ENCODE results near the gene MT1X. TPM values are rescaled to one million over a fixed set of nuclear protein-coding genes. Genes with fewer than 3 reads are reported as not detected.

The MT1X gene
- total and polyA plus RNA-seq, 4 donors = 213 to 3,979 (median 1,403) TPM

DNA sequence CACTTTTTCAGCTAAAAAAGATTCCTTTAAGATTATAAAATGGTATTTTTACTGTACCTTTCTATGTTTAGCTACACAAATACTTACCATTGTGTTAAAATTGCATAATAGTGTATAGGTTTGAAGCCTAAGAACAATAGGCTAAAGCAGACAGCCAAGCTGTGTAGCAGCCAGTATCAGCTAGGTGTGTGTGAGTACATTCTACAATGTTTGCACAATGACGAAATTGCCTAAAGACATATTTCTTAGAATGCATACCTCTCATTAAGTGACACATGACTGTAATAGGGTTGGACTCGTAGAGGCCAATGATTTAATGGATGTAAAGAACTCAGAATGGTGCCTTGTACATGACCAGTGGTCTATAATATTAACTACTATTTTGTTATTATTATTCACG is 32.5 kb upstream of the MT1X start:
- 79% methylated on average over 3 of the region's 3 CpGs for WGBS

DNA sequence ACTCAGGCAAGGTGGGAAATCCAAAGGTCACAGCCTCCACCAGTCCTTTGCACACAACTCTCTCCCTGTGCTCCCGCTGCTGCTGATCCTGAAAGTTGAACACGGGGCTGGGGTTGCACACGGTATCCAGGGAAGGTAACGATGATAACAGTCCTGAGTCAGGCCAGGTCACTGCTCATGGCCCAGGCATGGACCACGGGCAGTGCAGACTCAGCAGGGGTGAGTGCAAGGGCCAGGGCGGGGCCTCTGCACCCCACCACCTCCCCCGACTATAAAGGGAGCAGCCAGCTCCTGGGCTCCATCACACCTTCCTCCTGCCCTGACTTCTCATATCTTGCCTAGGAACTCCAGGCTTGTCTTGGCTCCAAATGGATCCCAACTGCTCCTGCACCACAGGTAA is 30.7 kb upstream of the MT1X start, which contains the start of gene MT1B:
Gene MT1B, plus strand, starts transcription at position 301 of the 400 bp plus-strand sequence. Its CDS starts 68 bp downstream, at position 369.
- DNase-seq (ENCODE audit: low spot score) = no peak
- TF ChIP-seq MAX (IDR thresholded peaks at IDR 0.05) (no peak), FOXA2 (IDR thresholded peaks at IDR 0.05) (no peak), ZBTB33 (IDR thresholded peaks at IDR 0.05) (no peak), RXRA (IDR thresholded peaks at IDR 0.05) (no peak), GABPA (IDR thresholded peaks at IDR 0.05 in 1 of 2, conservative IDR thresholded peaks at IDR 0.05 in 1 of 2) (no peak), YY1 (IDR thresholded peaks at IDR 0.05) (no peak), TAF1 (conservative IDR thresholded peaks at IDR 0.05) (no peak), FOXA1 (IDR thresholded peaks at IDR 0.05) (no peak), SP1 (IDR thresholded peaks at IDR 0.05) (no peak), HNF4A (conservative IDR thresholded peaks at IDR 0.05) (no peak), EGR1 (IDR thresholded peaks at IDR 0.05; ENCODE audit: low read depth in 2 of 2) (no peak), HNF4G (IDR thresholded peaks at IDR 0.05) (no peak), NR2F2 (IDR thresholded peaks at IDR 0.05) (no peak)
- TF ChIP-seq, protein P1, sequence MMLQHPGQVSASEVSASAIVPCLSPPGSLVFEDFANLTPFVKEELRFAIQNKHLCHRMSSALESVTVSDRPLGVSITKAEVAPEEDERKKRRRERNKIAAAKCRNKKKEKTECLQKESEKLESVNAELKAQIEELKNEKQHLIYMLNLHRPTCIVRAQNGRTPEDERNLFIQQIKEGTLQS (IDR thresholded peaks at IDR 0.05) = no peak
- TF ChIP-seq, protein P2, sequence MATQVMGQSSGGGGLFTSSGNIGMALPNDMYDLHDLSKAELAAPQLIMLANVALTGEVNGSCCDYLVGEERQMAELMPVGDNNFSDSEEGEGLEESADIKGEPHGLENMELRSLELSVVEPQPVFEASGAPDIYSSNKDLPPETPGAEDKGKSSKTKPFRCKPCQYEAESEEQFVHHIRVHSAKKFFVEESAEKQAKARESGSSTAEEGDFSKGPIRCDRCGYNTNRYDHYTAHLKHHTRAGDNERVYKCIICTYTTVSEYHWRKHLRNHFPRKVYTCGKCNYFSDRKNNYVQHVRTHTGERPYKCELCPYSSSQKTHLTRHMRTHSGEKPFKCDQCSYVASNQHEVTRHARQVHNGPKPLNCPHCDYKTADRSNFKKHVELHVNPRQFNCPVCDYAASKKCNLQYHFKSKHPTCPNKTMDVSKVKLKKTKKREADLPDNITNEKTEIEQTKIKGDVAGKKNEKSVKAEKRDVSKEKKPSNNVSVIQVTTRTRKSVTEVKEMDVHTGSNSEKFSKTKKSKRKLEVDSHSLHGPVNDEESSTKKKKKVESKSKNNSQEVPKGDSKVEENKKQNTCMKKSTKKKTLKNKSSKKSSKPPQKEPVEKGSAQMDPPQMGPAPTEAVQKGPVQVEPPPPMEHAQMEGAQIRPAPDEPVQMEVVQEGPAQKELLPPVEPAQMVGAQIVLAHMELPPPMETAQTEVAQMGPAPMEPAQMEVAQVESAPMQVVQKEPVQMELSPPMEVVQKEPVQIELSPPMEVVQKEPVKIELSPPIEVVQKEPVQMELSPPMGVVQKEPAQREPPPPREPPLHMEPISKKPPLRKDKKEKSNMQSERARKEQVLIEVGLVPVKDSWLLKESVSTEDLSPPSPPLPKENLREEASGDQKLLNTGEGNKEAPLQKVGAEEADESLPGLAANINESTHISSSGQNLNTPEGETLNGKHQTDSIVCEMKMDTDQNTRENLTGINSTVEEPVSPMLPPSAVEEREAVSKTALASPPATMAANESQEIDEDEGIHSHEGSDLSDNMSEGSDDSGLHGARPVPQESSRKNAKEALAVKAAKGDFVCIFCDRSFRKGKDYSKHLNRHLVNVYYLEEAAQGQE (IDR thresholded peaks at IDR 0.05) = no peak
- TF ChIP-seq, protein P3, sequence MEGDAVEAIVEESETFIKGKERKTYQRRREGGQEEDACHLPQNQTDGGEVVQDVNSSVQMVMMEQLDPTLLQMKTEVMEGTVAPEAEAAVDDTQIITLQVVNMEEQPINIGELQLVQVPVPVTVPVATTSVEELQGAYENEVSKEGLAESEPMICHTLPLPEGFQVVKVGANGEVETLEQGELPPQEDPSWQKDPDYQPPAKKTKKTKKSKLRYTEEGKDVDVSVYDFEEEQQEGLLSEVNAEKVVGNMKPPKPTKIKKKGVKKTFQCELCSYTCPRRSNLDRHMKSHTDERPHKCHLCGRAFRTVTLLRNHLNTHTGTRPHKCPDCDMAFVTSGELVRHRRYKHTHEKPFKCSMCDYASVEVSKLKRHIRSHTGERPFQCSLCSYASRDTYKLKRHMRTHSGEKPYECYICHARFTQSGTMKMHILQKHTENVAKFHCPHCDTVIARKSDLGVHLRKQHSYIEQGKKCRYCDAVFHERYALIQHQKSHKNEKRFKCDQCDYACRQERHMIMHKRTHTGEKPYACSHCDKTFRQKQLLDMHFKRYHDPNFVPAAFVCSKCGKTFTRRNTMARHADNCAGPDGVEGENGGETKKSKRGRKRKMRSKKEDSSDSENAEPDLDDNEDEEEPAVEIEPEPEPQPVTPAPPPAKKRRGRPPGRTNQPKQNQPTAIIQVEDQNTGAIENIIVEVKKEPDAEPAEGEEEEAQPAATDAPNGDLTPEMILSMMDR (IDR thresholded peaks at IDR 0.05; ENCODE audit: low read depth, low read length, missing input control) = no peak
- no peak within 1 kb of the TSS for H3K27ac ChIP-seq (ENCODE audit: low read depth in 1 of 2, low read length in 2 of 2)
- H3K27me3 ChIP-seq (ENCODE audit: control insufficient read depth in 4 of 4, insufficient read depth in 4 of 4, low read length in 3 of 4) = no peaks in the 10 kb centered on the region
- H3K9ac ChIP-seq (ENCODE audit: low read depth in 1 of 2, low read length in 2 of 2) = no peak within 1 kb of the TSS
- peaks cover 5 to 17% (median 11%) of the 10 kb centered on the region in 4 donors for H3K4me1 ChIP-seq (ENCODE audit: control insufficient read depth in 4 of 4, insufficient read depth in 4 of 4, low read length in 3 of 4)
- 82% methylated on average over 7 of the region's 7 CpGs for WGBS
- H3K36me3 ChIP-seq (ENCODE audit: control insufficient read depth in 4 of 4, insufficient read depth in 3 of 4, low read depth in 1 of 4, low read length in 3 of 4) = no peaks in the 10 kb centered on the region
- no peaks in the 10 kb centered on the region for H3K9me3 ChIP-seq (ENCODE audit: control insufficient read depth in 4 of 4, low read length in 3 of 4)
- H3K4me3 ChIP-seq (ENCODE audit: low read depth in 1 of 3, low read length in 3 of 3) = no peak within 1 kb of the TSS

More for the DNA sequence above, 32.5 kb upstream of the MT1X start:
- no peak overlapping the region for H3K27ac ChIP-seq (ENCODE audit: low read depth in 1 of 2, low read length in 2 of 2)
- H3K4me1 ChIP-seq (ENCODE audit: control insufficient read depth in 4 of 4, insufficient read depth in 4 of 4, low read length in 3 of 4) = peaks cover 5 to 17% (median 11%) of the 10 kb centered on the region in 4 donors
- TF ChIP-seq, protein P3 (IDR thresholded peaks at IDR 0.05; ENCODE audit: low read depth, low read length, missing input control) = no peak
- TF ChIP-seq JUND (IDR thresholded peaks at IDR 0.05) (no peak), HNF4G (IDR thresholded peaks at IDR 0.05) (no peak), GABPA (IDR thresholded peaks at IDR 0.05 in 1 of 2, conservative IDR thresholded peaks at IDR 0.05 in 1 of 2) (no peak), TAF1 (conservative IDR thresholded peaks at IDR 0.05) (no peak)
- H3K4me3 ChIP-seq (ENCODE audit: low read depth in 1 of 3, low read length in 3 of 3) = no peak overlapping the region
- H3K36me3 ChIP-seq (ENCODE audit: control insufficient read depth in 4 of 4, insufficient read depth in 3 of 4, low read depth in 1 of 4, low read length in 3 of 4) = no peaks in the 10 kb centered on the region
- H3K27me3 ChIP-seq (ENCODE audit: control insufficient read depth in 4 of 4, insufficient read depth in 4 of 4, low read length in 3 of 4) = no peaks in the 10 kb centered on the region
- no peaks in the 10 kb centered on the region for H3K9me3 ChIP-seq (ENCODE audit: control insufficient read depth in 4 of 4, low read length in 3 of 4)
- H3K9ac ChIP-seq (ENCODE audit: low read depth in 1 of 2, low read length in 2 of 2) = no peak overlapping the region
- DNase-seq (ENCODE audit: low spot score) = no peak
